H1 (cell line): Measurements from ENCODE around the gene RHOC. TPM values are rescaled to one million over a fixed set of nuclear protein-coding genes. Genes with fewer than 3 reads are reported as not detected.

ENCODE experiments used
- CTCF ChIA-PET: fragments of 300-600 bp; sonication (Branson Sonifier 250); formaldehyde crosslinking; loops from one replicate; lab custom pipeline; 2021; ENCODE audit not compliant: partially characterized antibody; lab: Charles Lee
- POLR2A ChIA-PET: fragments of 300-600 bp; sonication (Branson Sonifier 250); formaldehyde crosslinking; loops from one replicate; lab custom pipeline; 2021; ENCODE audit warnings: inconsistent platforms; ENCODE audit not compliant: partially characterized antibody; lab: Charles Lee
- DNase-seq, 2 experiments: peaks; one replicate each; pipeline versions ENCODE4 v3.0.0 to v3.0.0-alpha.2; 2010 to 2022; ENCODE audit warnings: low spot score in 2 of 2, low read depth in 1 of 2, mixed read lengths in 1 of 2
- FAIRE-seq: peaks from 2 replicates; lab custom pipeline; 2011; peaks lifted over from hg19 to GRCh38; lab: Jason Lieb, UNC
- H2AFZ ChIP-seq: 2 replicates; pipeline ENCODE4 v1.8.1; 2012; ENCODE audit warnings: low read length, inconsistent platforms
- H2AK5ac ChIP-seq: 2 replicates; pipeline ENCODE4 v1.6.1; 2013; ENCODE audit warnings: low read depth, low read length
- H2BK120ac ChIP-seq: replicated peaks from 2 replicates; pipeline ENCODE3; 2013; ENCODE audit warnings: low read depth, low read length, inconsistent platforms
- H2BK12ac ChIP-seq: 2 replicates; pipeline ENCODE4 v1.6.1; 2013; ENCODE audit warnings: low read depth, low read length
- H2BK15ac ChIP-seq: 2 replicates; pipeline ENCODE4 v1.6.1; 2013; ENCODE audit warnings: low read length
- H2BK20ac ChIP-seq: 2 replicates; pipeline ENCODE4 v1.6.1; 2013; ENCODE audit warnings: low read length
- H2BK5ac ChIP-seq: 2 replicates; pipeline ENCODE4 v1.6.1; 2013; ENCODE audit warnings: low read depth, low read length
- H3K14ac ChIP-seq: 2 replicates; pipeline ENCODE4 v1.6.1; 2013; ENCODE audit warnings: inconsistent platforms; ENCODE audit not compliant: insufficient read length
- H3K18ac ChIP-seq: 2 replicates; pipeline ENCODE4 v1.6.1; 2013; ENCODE audit warnings: low read length; ENCODE audit errors: extremely low read depth
- H3K23ac ChIP-seq: 2 replicates; pipeline ENCODE4 v1.6.1; 2013; ENCODE audit warnings: inconsistent platforms; ENCODE audit not compliant: insufficient read length
- H3K23me2 ChIP-seq: 2 replicates; pipeline ENCODE4 v1.6.1; 2013; ENCODE audit warnings: low read depth, low read length
- H3K27ac ChIP-seq: 2 replicates; pipeline ENCODE4 v1.6.1; 2011; ENCODE audit warnings: low read depth, low read length, inconsistent platforms
- H3K27me3 ChIP-seq, 4 experiments: replicated peaks in 1 of 4; 1 replicate in 1 of 4; 2 replicates in 3 of 4; pipeline versions ENCODE4 v1.6.1 to v1.8.1; 2011 to 2013; ENCODE audit warnings: low read length in 3 of 4, mild to moderate bottlenecking in 3 of 4, inconsistent platforms in 2 of 4, mixed read lengths in 2 of 4, moderate library complexity in 1 of 4; ENCODE audit not compliant: control insufficient read depth in 3 of 4, insufficient read depth in 3 of 4; ENCODE audit errors: extremely low read depth in 1 of 4
- H3K36me3 ChIP-seq, 4 experiments: 2 replicates each; pipeline versions ENCODE4 v1.6.1 to v1.8.1; 2011 to 2013; ENCODE audit warnings: mild to moderate bottlenecking in 4 of 4, low read length in 3 of 4, moderate library complexity in 2 of 4, control low read depth in 1 of 4, inconsistent platforms in 1 of 4; ENCODE audit not compliant: insufficient read depth in 4 of 4, control insufficient read depth in 2 of 4
- H3K4ac ChIP-seq: replicated peaks from 2 replicates; pipeline ENCODE3; 2013; ENCODE audit warnings: low read length, low read depth, mixed read lengths, inconsistent platforms; ENCODE audit not compliant: insufficient read length
- H3K4me1 ChIP-seq, 4 experiments: replicated peaks in 1 of 4; 1 replicate in 1 of 4; 2 replicates in 3 of 4; pipeline versions ENCODE4 v1.6.1 to v1.8.1; 2011 to 2013; ENCODE audit warnings: low read length in 3 of 4, inconsistent platforms in 2 of 4, mixed read lengths in 1 of 4; ENCODE audit not compliant: insufficient read depth in 4 of 4, control insufficient read depth in 3 of 4
- H3K4me2 ChIP-seq, 2 experiments: 2 replicates each; pipeline versions ENCODE4 v1.6.1 to v1.8.1; 2011 to 2013; ENCODE audit warnings: low read depth in 2 of 2, low read length in 2 of 2, control low read depth in 1 of 2, inconsistent platforms in 1 of 2, mild to moderate bottlenecking in 1 of 2; ENCODE audit not compliant: insufficient read depth in 1 of 2
- H3K4me3 ChIP-seq, 4 experiments: fragments of 200-600, 300-600 bp in 1 of 4; sonication (generic), shearing (Covaris generic), sonication (Bioruptor Twin) in 1 of 4; 2 replicates each; pipeline versions ENCODE4 v1.5.1 to v1.8.1; 2011 to 2016; ENCODE audit warnings: low read length in 4 of 4, low read depth in 3 of 4, control low read depth in 2 of 4, inconsistent platforms in 2 of 4, mild to moderate bottlenecking in 2 of 4, mixed read lengths in 1 of 4, moderate library complexity in 1 of 4; ENCODE audit not compliant: insufficient read depth in 2 of 4; ENCODE audit errors: extremely low read depth in 1 of 4
- H3K56ac ChIP-seq: replicated peaks from 2 replicates; pipeline ENCODE3; 2013; ENCODE audit warnings: low read depth, mild to moderate bottlenecking, mixed read lengths, low read length, inconsistent platforms; ENCODE audit not compliant: insufficient read length
- H3K79me1 ChIP-seq: 2 replicates; pipeline ENCODE4 v1.6.1; 2013; ENCODE audit warnings: low read depth, low read length, control low read depth
- H3K79me2 ChIP-seq, 2 experiments: 2 replicates each; pipeline versions ENCODE4 v1.6.1 to v1.8.1; 2012 to 2013; ENCODE audit warnings: low read length in 2 of 2, mild to moderate bottlenecking in 2 of 2, inconsistent platforms in 1 of 2; ENCODE audit not compliant: insufficient read depth in 2 of 2, control insufficient read depth in 1 of 2
- H3K9ac ChIP-seq, 4 experiments: replicated peaks in 1 of 4; 1 replicate in 1 of 4; 2 replicates in 3 of 4; pipeline versions ENCODE4 v1.6.1 to v1.8.1; 2011 to 2013; ENCODE audit warnings: low read depth in 3 of 4, low read length in 3 of 4, control low read depth in 2 of 4, mild to moderate bottlenecking in 2 of 4, moderate library complexity in 2 of 4, inconsistent platforms in 1 of 4; ENCODE audit errors: extremely low read depth in 1 of 4
- H3K9me3 ChIP-seq, 2 experiments: 2 replicates each; pipeline versions ENCODE4 v1.6.1 to v1.8.1; 2012 to 2013; ENCODE audit warnings: mild to moderate bottlenecking in 2 of 2, moderate library complexity in 2 of 2, control low read depth in 1 of 2, inconsistent platforms in 1 of 2, low read depth in 1 of 2, low read length in 1 of 2, mixed read lengths in 1 of 2; ENCODE audit not compliant: insufficient read depth in 2 of 2
- H4K20me1 ChIP-seq, 2 experiments: replicated peaks in 1 of 2; 2 replicates each; pipeline versions ENCODE3 to v1.8.1; 2011 to 2013; ENCODE audit warnings: inconsistent platforms in 2 of 2, low read length in 2 of 2, mild to moderate bottlenecking in 1 of 2; ENCODE audit not compliant: insufficient read depth in 2 of 2, control insufficient read depth in 1 of 2
- H4K5ac ChIP-seq: 2 replicates; pipeline ENCODE4 v1.6.1; 2013; ENCODE audit warnings: low read length, low read depth, mixed read lengths, inconsistent platforms; ENCODE audit not compliant: insufficient read length
- H4K8ac ChIP-seq: 2 replicates; pipeline ENCODE4 v1.8.0; 2013; ENCODE audit warnings: mild to moderate bottlenecking, moderate library complexity, low read length, inconsistent platforms; ENCODE audit not compliant: insufficient read depth; ENCODE audit errors: extremely low read depth
- H4K91ac ChIP-seq: replicated peaks from 2 replicates; pipeline ENCODE3; 2013; ENCODE audit warnings: low read length, mixed read lengths, inconsistent platforms; ENCODE audit not compliant: insufficient read length
- ATF3 ChIP-seq: IDR thresholded peaks from 2 replicates; pipeline ENCODE4 v1.6.1; 2011; ENCODE audit warnings: low read depth, mild to moderate bottlenecking, low read length; ENCODE audit not compliant: insufficient read depth
- E2F6 ChIP-seq: IDR thresholded peaks from 2 replicates; pipeline ENCODE4 v1.6.1; 2012; ENCODE audit warnings: inconsistent platforms
- JUN ChIP-seq: IDR thresholded peaks from 2 replicates; pipeline ENCODE4 v1.6.1; 2011; ENCODE audit warnings: low read depth, mild to moderate bottlenecking, improper control_type of control experiment, low read length
- KDM1A ChIP-seq: fragments of 200-600, 300-600 bp; sonication (generic); IDR thresholded peaks from 2 replicates; pipeline ENCODE4 v1.7.1; 2016; ENCODE audit warnings: mild to moderate bottlenecking, low read length, borderline replicate concordance
- SIRT6 ChIP-seq: IDR thresholded peaks from one replicate; pipeline ENCODE4 v1.7.1; 2012; ENCODE audit warnings: low read length, inconsistent platforms
- SIX5 ChIP-seq: IDR thresholded peaks from 2 replicates; pipeline ENCODE4 v1.6.1; 2011; ENCODE audit warnings: mild to moderate bottlenecking, low read depth, low read length
- TAF1 ChIP-seq: IDR thresholded peaks from 2 replicates; pipeline ENCODE4 v1.6.1; 2011; ENCODE audit warnings: mild to moderate bottlenecking, low read depth, low read length
- TAF7 ChIP-seq: optimal IDR thresholded peaks from 2 replicates; pipeline ENCODE3; 2011; ENCODE audit warnings: low read depth, mild to moderate bottlenecking, inconsistent platforms, low read length, moderate library complexity, borderline replicate concordance
- TBP ChIP-seq: IDR thresholded peaks from 2 replicates; pipeline ENCODE4 v1.6.1; 2011; ENCODE audit warnings: low read depth, low read length, improper control_type of control experiment
- WGBS, 2 experiments: shearing (Covaris generic) in 1 of 2; methylation state at CpG; one replicate each; pipeline versions ENCODE4 v1.1.6 to v1.1.7; 2013 to 2015; ENCODE audit warnings: low lambda C conversion rate in 2 of 2, mixed read lengths in 2 of 2, inconsistent platforms in 1 of 2, low coverage in 1 of 2, missing lambda C conversion rate in 1 of 2; ENCODE audit not compliant: insufficient replicate concordance in 2 of 2, insufficient coverage in 1 of 2, insufficient read length in 1 of 2; ENCODE audit errors: extremely low coverage in 1 of 2, missing lambda C conversion rate in 1 of 2; 5-methylcytosine and 5-hydroxymethylcytosine counted together
- polyA plus RNA-seq, 7 experiments: library from polyadenylated mRNA; depleted of rRNA in 3 of 7; stranded (reverse) in 5 of 7; unstranded in 2 of 7; fragments of >200 nt in 5 of 7; fragments of 200-250 nt in 2 of 7; gene quantifications; 1 replicate in 5 of 7; 2 replicates in 1 of 7; 4 replicates in 1 of 7; pipeline versions ENCODE4 v1.2.1 to v1.2.3, GENCODE V29; 2011 to 2013; ENCODE audit warnings: missing spikeins in 2 of 7, mixed read lengths in 2 of 7
- total RNA-seq: library from RNA; stranded (reverse); fragmentation: NEBNext Ultra II Directional; extraction: Animal tissue kit (Norgen Biotek cat#: 25700); gene quantifications from 2 replicates; pipeline ENCODE4 v1.2.1, GENCODE V29; 2021
- TF ChIP-seq, protein P1 (sequence below): IDR thresholded peaks from 2 replicates; pipeline ENCODE4 v1.6.1; 2012; ENCODE audit warnings: inconsistent platforms
- TF ChIP-seq, protein P2 (sequence below): IDR thresholded peaks from 2 replicates; pipeline ENCODE4 v1.6.1; 2012; ENCODE audit warnings: low read length, inconsistent platforms

The RHOC gene
- total and polyA plus RNA-seq, 2 of the 8 experiments (the other 6 are each of a cell fraction or from before 2014, with no cell fraction given): 53.6 to 97.5 TPM

DNA sequence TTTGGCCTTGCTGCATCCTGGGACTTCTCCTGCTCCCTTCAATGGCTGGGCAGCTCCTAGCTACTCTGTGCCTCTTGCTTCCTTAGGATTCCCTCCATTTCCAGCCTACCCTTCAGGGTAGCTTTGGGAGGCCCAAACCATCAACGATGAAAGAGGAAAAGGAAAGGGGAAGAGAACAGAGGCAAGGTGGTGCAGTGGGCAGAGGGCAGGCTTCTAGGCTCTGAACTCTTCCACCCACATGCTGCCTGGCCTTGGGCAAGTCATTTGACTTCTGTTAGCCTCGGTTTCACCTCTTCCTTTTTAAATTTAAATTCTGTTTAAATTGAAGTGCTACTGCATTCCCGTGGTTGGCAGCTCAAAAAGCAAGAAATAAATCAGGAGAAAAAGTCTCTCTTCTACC lies 13.9 kb upstream of the RHOC start:
- H2BK120ac ChIP-seq: no peak overlapping the region
- POLR2A ChIA-PET: interaction anchor here (3.0 to 3.4 kb wide), 2 partner anchors 23 to 84 kb away, joined by 15 to 20 read pairs; no protein-coding TSS in a partner anchor
- H2BK15ac ChIP-seq: peak overlapping the region; percentile 13; the same call in 1 of the 2 replicates
- no peak overlapping the region for H3K27ac ChIP-seq
- H3K27me3 ChIP-seq: peaks cover 0 to 30% (median 18%) of the 10 kb centered on the region in 4 experiments; a peak in 5 of 7 replicates
- no peaks in the 10 kb centered on the region for H3K36me3 ChIP-seq
- H3K56ac ChIP-seq: no peak overlapping the region
- H2BK20ac ChIP-seq: no peak overlapping the region
- H3K9me3 ChIP-seq: no peaks in the 10 kb centered on the region
- H2AFZ ChIP-seq: no peak overlapping the region
- H3K4me2 ChIP-seq: no peak overlapping the region
- H3K14ac ChIP-seq: no peak overlapping the region
- no peak overlapping the region for H4K91ac ChIP-seq
- H3K79me1 ChIP-seq: no peaks in the 10 kb centered on the region
- FAIRE-seq (no peak), DNase-seq (no peak)
- no peak overlapping the region for H3K4ac ChIP-seq
- no peak overlapping the region for H3K18ac ChIP-seq
- H4K8ac ChIP-seq: no peak overlapping the region
- H3K9ac ChIP-seq: no peak overlapping the region
- H2AK5ac ChIP-seq: no peak overlapping the region
- H2BK12ac ChIP-seq: no peak overlapping the region
- no peak overlapping the region for H2BK5ac ChIP-seq
- CTCF ChIA-PET: interaction anchor here (0.5 to 14.2 kb wide), 16 partner anchors 9 to 355 kb away, joined by 3 to 547 read pairs (median 5); no protein-coding TSS in a partner anchor
- H3K4me3 ChIP-seq: no peak overlapping the region
- 80% methylated on average over 3 of the region's 3 CpGs; no CpG with 5 or more reads in 1 of the 2 experiments for WGBS, 2 experiments
- no peak overlapping the region for H3K23ac ChIP-seq
- H3K79me2 ChIP-seq: no peaks in the 10 kb centered on the region
- H3K4me1 ChIP-seq: peaks cover 8 to 23% (median 17%) of the 10 kb centered on the region in 4 experiments
- H3K23me2 ChIP-seq: peaks cover 3% of the 10 kb centered on the region; the same call in 1 of the 2 replicates
- H4K20me1 ChIP-seq: no peaks in the 10 kb centered on the region
- no peak overlapping the region for H4K5ac ChIP-seq
- TF ChIP-seq, protein P1, sequence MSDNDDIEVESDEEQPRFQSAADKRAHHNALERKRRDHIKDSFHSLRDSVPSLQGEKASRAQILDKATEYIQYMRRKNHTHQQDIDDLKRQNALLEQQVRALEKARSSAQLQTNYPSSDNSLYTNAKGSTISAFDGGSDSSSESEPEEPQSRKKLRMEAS: no peak
- TF ChIP-seq SIX5 (no peak), TBP (no peak), KDM1A (no peak), SIRT6 (no peak), ATF3 (no peak), E2F6 (no peak), TAF1 (no peak), JUN (no peak), TAF7 (no peak)
- TF ChIP-seq, protein P2, sequence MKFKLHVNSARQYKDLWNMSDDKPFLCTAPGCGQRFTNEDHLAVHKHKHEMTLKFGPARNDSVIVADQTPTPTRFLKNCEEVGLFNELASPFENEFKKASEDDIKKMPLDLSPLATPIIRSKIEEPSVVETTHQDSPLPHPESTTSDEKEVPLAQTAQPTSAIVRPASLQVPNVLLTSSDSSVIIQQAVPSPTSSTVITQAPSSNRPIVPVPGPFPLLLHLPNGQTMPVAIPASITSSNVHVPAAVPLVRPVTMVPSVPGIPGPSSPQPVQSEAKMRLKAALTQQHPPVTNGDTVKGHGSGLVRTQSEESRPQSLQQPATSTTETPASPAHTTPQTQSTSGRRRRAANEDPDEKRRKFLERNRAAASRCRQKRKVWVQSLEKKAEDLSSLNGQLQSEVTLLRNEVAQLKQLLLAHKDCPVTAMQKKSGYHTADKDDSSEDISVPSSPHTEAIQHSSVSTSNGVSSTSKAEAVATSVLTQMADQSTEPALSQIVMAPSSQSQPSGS: no peak
